Mammary epithelial cell (primary cell): Measurements from ENCODE around the gene FBXO8.

Experiments used
- CTCF ChIP-seq, 2 donors: IDR thresholded peaks in 1 of 2; conservative IDR thresholded peaks in 1 of 2; 2 replicates each; pipeline ENCODE4 v1.5.1; 2011 to 2012; ENCODE audit warnings: inconsistent platforms in 2 of 2, low read length in 2 of 2, mild to moderate bottlenecking in 2 of 2, control low read depth in 1 of 2, low read depth in 1 of 2; ENCODE audit not compliant: insufficient read depth in 1 of 2; ENCODE audit errors: extremely low read depth in 1 of 2
- EZH2 ChIP-seq: IDR thresholded peaks from 2 replicates; pipeline ENCODE4 v1.6.1; 2012; ENCODE audit warnings: low read length, inconsistent platforms, borderline replicate concordance

GRCh38 chr4:174286870-174287269 lies 3.4 kb upstream of the FBXO8 start:
- TF ChIP-seq CTCF (conservative IDR thresholded peaks at IDR 0.05 in 1 of 2, IDR thresholded peaks at IDR 0.05 in 1 of 2; ENCODE audit: extremely low read depth in 1 of 2, insufficient read depth in 1 of 2, low read depth in 1 of 2, low read length in 2 of 2) = no peak
- TF ChIP-seq EZH2 = no peak
